H1 (cell line): ENCODE measurements around the gene MTMR2. TPM values are rescaled to one million over a fixed set of nuclear protein-coding genes. Genes with fewer than 3 reads are reported as not detected.

ENCODE experiments used
- CTCF ChIA-PET: fragments of 300-600 bp; sonication (Branson Sonifier 250); formaldehyde crosslinking; loops from one replicate; lab custom pipeline; 2021; ENCODE audit not compliant: partially characterized antibody; lab: Charles Lee
- POLR2A ChIA-PET: fragments of 300-600 bp; sonication (Branson Sonifier 250); formaldehyde crosslinking; loops from one replicate; lab custom pipeline; 2021; ENCODE audit warnings: inconsistent platforms; ENCODE audit not compliant: partially characterized antibody; lab: Charles Lee
- DNase-seq, 2 experiments: peaks; one replicate each; pipeline versions ENCODE4 v3.0.0 to v3.0.0-alpha.2; 2010 to 2022; ENCODE audit warnings: low spot score in 2 of 2, low read depth in 1 of 2, mixed read lengths in 1 of 2
- FAIRE-seq: peaks from 2 replicates; lab custom pipeline; 2011; peaks lifted over from hg19 to GRCh38; lab: Jason Lieb, UNC
- H2AFZ ChIP-seq: 2 replicates; pipeline ENCODE4 v1.8.1; 2012; ENCODE audit warnings: low read length, inconsistent platforms
- H2AK5ac ChIP-seq: 2 replicates; pipeline ENCODE4 v1.6.1; 2013; ENCODE audit warnings: low read depth, low read length
- H2BK120ac ChIP-seq: replicated peaks from 2 replicates; pipeline ENCODE3; 2013; ENCODE audit warnings: low read depth, low read length, inconsistent platforms
- H2BK12ac ChIP-seq: 2 replicates; pipeline ENCODE4 v1.6.1; 2013; ENCODE audit warnings: low read depth, low read length
- H2BK15ac ChIP-seq: 2 replicates; pipeline ENCODE4 v1.6.1; 2013; ENCODE audit warnings: low read length
- H2BK20ac ChIP-seq: 2 replicates; pipeline ENCODE4 v1.6.1; 2013; ENCODE audit warnings: low read length
- H2BK5ac ChIP-seq: 2 replicates; pipeline ENCODE4 v1.6.1; 2013; ENCODE audit warnings: low read depth, low read length
- H3K14ac ChIP-seq: 2 replicates; pipeline ENCODE4 v1.6.1; 2013; ENCODE audit warnings: inconsistent platforms; ENCODE audit not compliant: insufficient read length
- H3K18ac ChIP-seq: 2 replicates; pipeline ENCODE4 v1.6.1; 2013; ENCODE audit warnings: low read length; ENCODE audit errors: extremely low read depth
- H3K23ac ChIP-seq: 2 replicates; pipeline ENCODE4 v1.6.1; 2013; ENCODE audit warnings: inconsistent platforms; ENCODE audit not compliant: insufficient read length
- H3K23me2 ChIP-seq: 2 replicates; pipeline ENCODE4 v1.6.1; 2013; ENCODE audit warnings: low read depth, low read length
- H3K27ac ChIP-seq: 2 replicates; pipeline ENCODE4 v1.6.1; 2011; ENCODE audit warnings: low read depth, low read length, inconsistent platforms
- H3K27me3 ChIP-seq, 4 experiments: replicated peaks in 1 of 4; 1 replicate in 1 of 4; 2 replicates in 3 of 4; pipeline versions ENCODE4 v1.6.1 to v1.8.1; 2011 to 2013; ENCODE audit warnings: low read length in 3 of 4, mild to moderate bottlenecking in 3 of 4, inconsistent platforms in 2 of 4, mixed read lengths in 2 of 4, moderate library complexity in 1 of 4; ENCODE audit not compliant: control insufficient read depth in 3 of 4, insufficient read depth in 3 of 4; ENCODE audit errors: extremely low read depth in 1 of 4
- H3K36me3 ChIP-seq, 4 experiments: 2 replicates each; pipeline versions ENCODE4 v1.6.1 to v1.8.1; 2011 to 2013; ENCODE audit warnings: mild to moderate bottlenecking in 4 of 4, low read length in 3 of 4, moderate library complexity in 2 of 4, control low read depth in 1 of 4, inconsistent platforms in 1 of 4; ENCODE audit not compliant: insufficient read depth in 4 of 4, control insufficient read depth in 2 of 4
- H3K4ac ChIP-seq: replicated peaks from 2 replicates; pipeline ENCODE3; 2013; ENCODE audit warnings: low read length, low read depth, mixed read lengths, inconsistent platforms; ENCODE audit not compliant: insufficient read length
- H3K4me1 ChIP-seq, 4 experiments: replicated peaks in 1 of 4; 1 replicate in 1 of 4; 2 replicates in 3 of 4; pipeline versions ENCODE4 v1.6.1 to v1.8.1; 2011 to 2013; ENCODE audit warnings: low read length in 3 of 4, inconsistent platforms in 2 of 4, mixed read lengths in 1 of 4; ENCODE audit not compliant: insufficient read depth in 4 of 4, control insufficient read depth in 3 of 4
- H3K4me2 ChIP-seq, 2 experiments: 2 replicates each; pipeline versions ENCODE4 v1.6.1 to v1.8.1; 2011 to 2013; ENCODE audit warnings: low read depth in 2 of 2, low read length in 2 of 2, control low read depth in 1 of 2, inconsistent platforms in 1 of 2, mild to moderate bottlenecking in 1 of 2; ENCODE audit not compliant: insufficient read depth in 1 of 2
- H3K4me3 ChIP-seq, 4 experiments: fragments of 200-600, 300-600 bp in 1 of 4; sonication (generic), shearing (Covaris generic), sonication (Bioruptor Twin) in 1 of 4; 2 replicates each; pipeline versions ENCODE4 v1.5.1 to v1.8.1; 2011 to 2016; ENCODE audit warnings: low read length in 4 of 4, low read depth in 3 of 4, control low read depth in 2 of 4, inconsistent platforms in 2 of 4, mild to moderate bottlenecking in 2 of 4, mixed read lengths in 1 of 4, moderate library complexity in 1 of 4; ENCODE audit not compliant: insufficient read depth in 2 of 4; ENCODE audit errors: extremely low read depth in 1 of 4
- H3K56ac ChIP-seq: replicated peaks from 2 replicates; pipeline ENCODE3; 2013; ENCODE audit warnings: low read depth, mild to moderate bottlenecking, mixed read lengths, low read length, inconsistent platforms; ENCODE audit not compliant: insufficient read length
- H3K79me1 ChIP-seq: 2 replicates; pipeline ENCODE4 v1.6.1; 2013; ENCODE audit warnings: low read depth, low read length, control low read depth
- H3K79me2 ChIP-seq, 2 experiments: 2 replicates each; pipeline versions ENCODE4 v1.6.1 to v1.8.1; 2012 to 2013; ENCODE audit warnings: low read length in 2 of 2, mild to moderate bottlenecking in 2 of 2, inconsistent platforms in 1 of 2; ENCODE audit not compliant: insufficient read depth in 2 of 2, control insufficient read depth in 1 of 2
- H3K9ac ChIP-seq, 4 experiments: replicated peaks in 1 of 4; 1 replicate in 1 of 4; 2 replicates in 3 of 4; pipeline versions ENCODE4 v1.6.1 to v1.8.1; 2011 to 2013; ENCODE audit warnings: low read depth in 3 of 4, low read length in 3 of 4, control low read depth in 2 of 4, mild to moderate bottlenecking in 2 of 4, moderate library complexity in 2 of 4, inconsistent platforms in 1 of 4; ENCODE audit errors: extremely low read depth in 1 of 4
- H3K9me3 ChIP-seq, 2 experiments: 2 replicates each; pipeline versions ENCODE4 v1.6.1 to v1.8.1; 2012 to 2013; ENCODE audit warnings: mild to moderate bottlenecking in 2 of 2, moderate library complexity in 2 of 2, control low read depth in 1 of 2, inconsistent platforms in 1 of 2, low read depth in 1 of 2, low read length in 1 of 2, mixed read lengths in 1 of 2; ENCODE audit not compliant: insufficient read depth in 2 of 2
- H4K20me1 ChIP-seq, 2 experiments: replicated peaks in 1 of 2; 2 replicates each; pipeline versions ENCODE3 to v1.8.1; 2011 to 2013; ENCODE audit warnings: inconsistent platforms in 2 of 2, low read length in 2 of 2, mild to moderate bottlenecking in 1 of 2; ENCODE audit not compliant: insufficient read depth in 2 of 2, control insufficient read depth in 1 of 2
- H4K5ac ChIP-seq: 2 replicates; pipeline ENCODE4 v1.6.1; 2013; ENCODE audit warnings: low read length, low read depth, mixed read lengths, inconsistent platforms; ENCODE audit not compliant: insufficient read length
- H4K8ac ChIP-seq: 2 replicates; pipeline ENCODE4 v1.8.0; 2013; ENCODE audit warnings: mild to moderate bottlenecking, moderate library complexity, low read length, inconsistent platforms; ENCODE audit not compliant: insufficient read depth; ENCODE audit errors: extremely low read depth
- H4K91ac ChIP-seq: replicated peaks from 2 replicates; pipeline ENCODE3; 2013; ENCODE audit warnings: low read length, mixed read lengths, inconsistent platforms; ENCODE audit not compliant: insufficient read length
- EGR1 ChIP-seq: IDR thresholded peaks from 2 replicates; pipeline ENCODE4 v1.6.1; 2011; ENCODE audit warnings: low read depth, low read length, borderline replicate concordance
- EP300 ChIP-seq, 2 experiments: IDR thresholded peaks; 1 replicate in 1 of 2; 2 replicates in 1 of 2; pipeline ENCODE4 v1.6.1; 2011 to 2012; ENCODE audit warnings: low read depth in 2 of 2, low read length in 2 of 2, mild to moderate bottlenecking in 2 of 2, borderline replicate concordance in 1 of 2, inconsistent platforms in 1 of 2, moderate library complexity in 1 of 2
- GTF2F1 ChIP-seq: IDR thresholded peaks from 2 replicates; pipeline ENCODE4 v1.6.1; 2012; ENCODE audit warnings: low read depth, low read length, improper control_type of control experiment, borderline replicate concordance
- MAFK ChIP-seq: IDR thresholded peaks from 2 replicates; pipeline ENCODE4 v1.6.1; 2012; ENCODE audit warnings: low read depth, mild to moderate bottlenecking, improper control_type of control experiment, low read length
- POLR2A ChIP-seq, 2 experiments: IDR thresholded peaks; 1 replicate in 1 of 2; 2 replicates in 1 of 2; pipeline ENCODE4 v1.6.1; 2011; ENCODE audit warnings: low read depth in 2 of 2, low read length in 2 of 2, mild to moderate bottlenecking in 2 of 2; ENCODE audit errors: control extremely low read depth in 1 of 2
- POLR2AphosphoS5 ChIP-seq: IDR thresholded peaks from 2 replicates; pipeline ENCODE4 v1.6.1; 2011; ENCODE audit warnings: low read depth, low read length
- RBBP5 ChIP-seq: IDR thresholded peaks from 2 replicates; pipeline ENCODE4 v1.7.1; 2012; ENCODE audit warnings: low read depth, mild to moderate bottlenecking, inconsistent platforms, low read length, moderate library complexity, borderline replicate concordance
- SAP30 ChIP-seq: fragments of 300-600 bp; sonication (generic); IDR thresholded peaks from 2 replicates; pipeline ENCODE4 v1.7.1; 2012; ENCODE audit warnings: low read length, moderate library complexity, mild to moderate bottlenecking, inconsistent platforms; ENCODE audit not compliant: insufficient read depth, insufficient replicate concordance
- SIN3A ChIP-seq, 2 experiments: IDR thresholded peaks in 1 of 2; conservative IDR thresholded peaks in 1 of 2; 2 replicates each; pipeline ENCODE4 v1.6.1; 2011 to 2012; ENCODE audit warnings: low read length in 2 of 2, improper control_type of control experiment in 1 of 2, low read depth in 1 of 2, mild to moderate bottlenecking in 1 of 2
- ZNF274 ChIP-seq: IDR thresholded peaks from 2 replicates; pipeline ENCODE4 v1.7.0; 2012; ENCODE audit warnings: low read length, borderline replicate concordance; ENCODE audit errors: extremely low read depth
- WGBS, 2 experiments: shearing (Covaris generic) in 1 of 2; methylation state at CpG; one replicate each; pipeline versions ENCODE4 v1.1.6 to v1.1.7; 2013 to 2015; ENCODE audit warnings: low lambda C conversion rate in 2 of 2, mixed read lengths in 2 of 2, inconsistent platforms in 1 of 2, low coverage in 1 of 2, missing lambda C conversion rate in 1 of 2; ENCODE audit not compliant: insufficient replicate concordance in 2 of 2, insufficient coverage in 1 of 2, insufficient read length in 1 of 2; ENCODE audit errors: extremely low coverage in 1 of 2, missing lambda C conversion rate in 1 of 2; 5-methylcytosine and 5-hydroxymethylcytosine counted together
- polyA plus RNA-seq, 7 experiments: library from polyadenylated mRNA; depleted of rRNA in 3 of 7; stranded (reverse) in 5 of 7; unstranded in 2 of 7; fragments of >200 nt in 5 of 7; fragments of 200-250 nt in 2 of 7; gene quantifications; 1 replicate in 5 of 7; 2 replicates in 1 of 7; 4 replicates in 1 of 7; pipeline versions ENCODE4 v1.2.1 to v1.2.3, GENCODE V29; 2011 to 2013; ENCODE audit warnings: missing spikeins in 2 of 7, mixed read lengths in 2 of 7
- total RNA-seq: library from RNA; stranded (reverse); fragmentation: NEBNext Ultra II Directional; extraction: Animal tissue kit (Norgen Biotek cat#: 25700); gene quantifications from 2 replicates; pipeline ENCODE4 v1.2.1, GENCODE V29; 2021
- TF ChIP-seq, protein P1 (sequence below): IDR thresholded peaks from 2 replicates; pipeline ENCODE4 v1.6.1; 2011; ENCODE audit warnings: low read depth, mild to moderate bottlenecking, low read length; ENCODE audit not compliant: insufficient read depth
- TF ChIP-seq, protein P2 (sequence below): IDR thresholded peaks from 2 replicates; pipeline ENCODE4 v1.6.1; 2012; ENCODE audit warnings: low read length, inconsistent platforms

Gene MTMR2
- total and polyA plus RNA-seq, 2 of the 8 experiments (the other 6 are each of a cell fraction or from before 2014, with no cell fraction given), result 16.7 to 52.9 TPM

DNA sequence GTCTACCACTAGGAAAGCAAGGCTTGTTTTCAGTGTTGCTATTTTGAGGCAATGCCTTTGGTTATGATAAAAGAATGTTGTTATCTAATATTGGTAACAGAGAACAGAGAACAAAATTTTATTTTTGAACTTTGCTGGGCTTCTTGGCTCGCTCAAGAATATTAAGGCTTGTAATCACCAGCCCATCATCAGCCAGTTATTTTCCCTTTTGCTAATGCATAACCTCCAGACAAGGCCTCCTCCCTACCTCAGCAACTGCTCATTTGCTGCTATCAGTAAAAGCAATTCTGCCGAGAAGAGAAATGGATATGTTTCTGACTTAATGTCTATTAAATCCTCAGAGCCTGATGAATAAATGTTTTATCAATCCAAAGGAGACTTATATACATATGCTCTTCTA, 8.9 kb downstream of the MTMR2 start:
- H3K9ac ChIP-seq, result no peak overlapping the region
- no peak overlapping the region for H4K91ac ChIP-seq
- H3K18ac ChIP-seq, result no peak overlapping the region
- no peaks in the 10 kb centered on the region for H3K23me2 ChIP-seq
- H3K23ac ChIP-seq, result no peak overlapping the region
- no peak overlapping the region for H3K4ac ChIP-seq
- 94% methylated on average over 2 of the region's 2 CpGs; no CpG with 5 or more reads in 1 of the 2 experiments for WGBS, 2 experiments
- H3K4me1 ChIP-seq, result no peaks in the 10 kb centered on the region
- no peak overlapping the region for H4K8ac ChIP-seq
- H2BK120ac ChIP-seq, result no peak overlapping the region
- no peak overlapping the region for H2BK5ac ChIP-seq
- POLR2A ChIA-PET, result no interaction called here
- H2BK15ac ChIP-seq, result no peak overlapping the region
- H3K36me3 ChIP-seq, result no peaks in the 10 kb centered on the region
- H2BK12ac ChIP-seq, result no peak overlapping the region
- H3K4me2 ChIP-seq, result no peak overlapping the region
- H3K14ac ChIP-seq, result no peak overlapping the region
- FAIRE-seq, result no peak
- H3K4me3 ChIP-seq, result no peak overlapping the region
- peaks cover 0 to 3% of the 10 kb centered on the region in 2 experiments for H4K20me1 ChIP-seq
- H3K27ac ChIP-seq, result no peak overlapping the region
- CTCF ChIA-PET, result no interaction called here
- no peak for DNase-seq
- H3K79me2 ChIP-seq, result peaks cover 0 to 70% of the 10 kb centered on the region in 2 experiments; a peak in 2 of 4 replicates
- H3K9me3 ChIP-seq, result no peaks in the 10 kb centered on the region
- no peak overlapping the region for H3K56ac ChIP-seq
- 0 out of 2 replicates have a peak, but pooled peaks cover 7% of the 10 kb centered on the region for H3K79me1 ChIP-seq
- H4K5ac ChIP-seq, result no peak overlapping the region
- H3K27me3 ChIP-seq, result no peaks in the 10 kb centered on the region
- no peak overlapping the region for H2BK20ac ChIP-seq
- H2AK5ac ChIP-seq, result no peak overlapping the region
- H2AFZ ChIP-seq, result no peak overlapping the region
- TF ChIP-seq EP300 (IDR thresholded peaks at IDR 0.05; ENCODE audit: borderline replicate concordance in 1 of 2, low read depth in 2 of 2, low read length in 2 of 2) (no peak), SAP30 (no peak), RBBP5 (no peak), EGR1 (no peak), POLR2AphosphoS5 (no peak), GTF2F1 (no peak), MAFK (no peak), POLR2A (IDR thresholded peaks at IDR 0.05; ENCODE audit: control extremely low read depth in 1 of 2, low read depth in 2 of 2, low read length in 2 of 2) (no peak), ZNF274 (no peak), SIN3A (conservative IDR thresholded peaks at IDR 0.05 in 1 of 2, IDR thresholded peaks at IDR 0.05 in 1 of 2; ENCODE audit: low read depth in 1 of 2, low read length in 2 of 2) (no peak)
- TF ChIP-seq, protein P1, sequence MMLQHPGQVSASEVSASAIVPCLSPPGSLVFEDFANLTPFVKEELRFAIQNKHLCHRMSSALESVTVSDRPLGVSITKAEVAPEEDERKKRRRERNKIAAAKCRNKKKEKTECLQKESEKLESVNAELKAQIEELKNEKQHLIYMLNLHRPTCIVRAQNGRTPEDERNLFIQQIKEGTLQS, result no peak
- TF ChIP-seq, protein P2, sequence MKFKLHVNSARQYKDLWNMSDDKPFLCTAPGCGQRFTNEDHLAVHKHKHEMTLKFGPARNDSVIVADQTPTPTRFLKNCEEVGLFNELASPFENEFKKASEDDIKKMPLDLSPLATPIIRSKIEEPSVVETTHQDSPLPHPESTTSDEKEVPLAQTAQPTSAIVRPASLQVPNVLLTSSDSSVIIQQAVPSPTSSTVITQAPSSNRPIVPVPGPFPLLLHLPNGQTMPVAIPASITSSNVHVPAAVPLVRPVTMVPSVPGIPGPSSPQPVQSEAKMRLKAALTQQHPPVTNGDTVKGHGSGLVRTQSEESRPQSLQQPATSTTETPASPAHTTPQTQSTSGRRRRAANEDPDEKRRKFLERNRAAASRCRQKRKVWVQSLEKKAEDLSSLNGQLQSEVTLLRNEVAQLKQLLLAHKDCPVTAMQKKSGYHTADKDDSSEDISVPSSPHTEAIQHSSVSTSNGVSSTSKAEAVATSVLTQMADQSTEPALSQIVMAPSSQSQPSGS, result no peak
